ENCODE results near the gene EDN2. TPM values are rescaled to one million over a fixed set of nuclear protein-coding genes. Genes with fewer than 3 reads are reported as not detected.

The EDN2 gene
- total and polyA plus RNA-seq, 2 donors = 0.32 to 0.44 TPM

DNA sequence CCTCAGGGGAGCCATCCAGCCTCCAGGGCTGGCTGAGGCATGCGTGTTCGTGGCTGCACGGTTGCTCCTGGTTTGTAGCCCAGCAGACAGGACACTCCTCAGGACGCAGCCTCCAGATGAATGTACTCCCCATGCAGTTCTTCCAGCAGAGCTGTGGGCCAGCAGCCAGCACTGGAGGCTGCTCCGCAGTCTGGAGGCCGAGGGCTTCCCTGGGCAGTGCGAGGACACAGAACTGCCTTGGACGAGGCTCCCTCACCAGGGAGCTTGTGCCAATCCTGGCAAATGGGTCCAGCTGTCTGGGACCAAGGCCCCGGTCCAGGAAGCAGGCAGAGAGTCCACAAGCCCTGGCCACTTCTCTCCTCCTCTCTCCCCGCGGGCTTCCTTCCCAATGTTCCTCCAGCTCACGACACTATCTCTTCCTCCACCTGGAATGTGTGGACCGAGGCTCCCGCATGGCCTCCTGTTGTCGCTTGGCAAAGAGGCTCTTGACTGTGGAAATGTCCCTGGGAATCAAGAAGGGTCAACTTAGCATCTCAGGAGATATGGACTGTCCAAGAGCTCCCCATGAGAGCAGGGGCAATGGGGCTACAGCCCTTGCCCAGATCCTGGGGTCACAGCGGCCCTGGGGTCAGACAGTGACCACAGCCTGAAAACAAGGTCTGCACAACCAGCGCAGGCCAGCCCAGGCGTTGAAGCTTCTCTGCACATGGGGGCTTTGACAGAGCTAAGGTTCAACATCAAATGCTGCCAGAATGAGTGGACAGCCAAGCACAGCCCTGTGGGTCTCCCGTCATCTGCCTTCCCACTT is 5.3 kb downstream of the EDN2 start:
- WGBS = 59% methylated on average over 19 of the region's 19 CpGs
- no peaks in the 10 kb centered on the region for H3K4me1 ChIP-seq (ENCODE audit: insufficient read depth)

DNA sequence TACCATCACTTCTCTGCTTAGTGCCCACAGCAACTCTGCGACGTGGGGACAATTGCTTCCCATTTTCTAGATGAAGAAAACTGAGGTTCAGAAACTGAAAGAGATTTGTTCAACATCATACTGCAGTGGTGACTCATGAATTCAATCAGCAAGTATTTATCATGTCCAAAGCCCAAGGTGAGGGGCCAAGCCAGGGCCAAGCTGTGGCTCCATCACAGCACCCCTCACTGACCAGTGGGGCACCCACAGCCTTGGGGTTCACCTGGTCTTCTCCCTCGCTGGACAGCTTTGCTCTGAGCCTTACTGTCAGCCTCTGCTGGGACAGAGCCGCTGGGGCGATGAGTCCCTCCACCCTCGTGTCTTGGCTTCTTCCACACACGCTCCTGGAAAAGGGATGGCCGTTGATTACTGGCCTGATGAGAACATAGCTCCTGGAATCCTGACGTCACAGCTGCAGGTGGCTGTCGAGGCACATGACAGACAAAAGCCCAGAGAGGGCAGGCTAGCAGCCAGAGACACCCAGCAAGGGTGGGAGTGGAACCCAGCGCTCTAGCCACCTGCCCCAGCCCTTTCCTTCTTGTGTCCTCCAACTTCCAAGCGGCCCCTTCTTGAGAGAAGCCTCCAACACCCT is 6.2 kb downstream of the EDN2 start:
- Histone ChIP-seq H3K4me3 (ENCODE audit: low read depth, low read length) (no peak overlapping the region), H3K36me3 (ENCODE audit: insufficient read depth) (no peaks in the 10 kb centered on the region), H3K27ac (ENCODE audit: low read depth) (no peak overlapping the region), H3K4me1 (ENCODE audit: insufficient read depth) (no peaks in the 10 kb centered on the region)
- WGBS = 92% methylated on average over 12 of the region's 12 CpGs
- no peak for DNase-seq (ENCODE audit: extremely low spot score)

More for the DNA sequence above, 5.3 kb downstream of the EDN2 start:
- Histone ChIP-seq H3K36me3 (ENCODE audit: insufficient read depth) (no peaks in the 10 kb centered on the region), H3K27ac (ENCODE audit: low read depth) (no peak overlapping the region), H3K4me3 (ENCODE audit: low read depth, low read length) (no peak overlapping the region)
- no peak for DNase-seq (ENCODE audit: extremely low spot score)

DNA sequence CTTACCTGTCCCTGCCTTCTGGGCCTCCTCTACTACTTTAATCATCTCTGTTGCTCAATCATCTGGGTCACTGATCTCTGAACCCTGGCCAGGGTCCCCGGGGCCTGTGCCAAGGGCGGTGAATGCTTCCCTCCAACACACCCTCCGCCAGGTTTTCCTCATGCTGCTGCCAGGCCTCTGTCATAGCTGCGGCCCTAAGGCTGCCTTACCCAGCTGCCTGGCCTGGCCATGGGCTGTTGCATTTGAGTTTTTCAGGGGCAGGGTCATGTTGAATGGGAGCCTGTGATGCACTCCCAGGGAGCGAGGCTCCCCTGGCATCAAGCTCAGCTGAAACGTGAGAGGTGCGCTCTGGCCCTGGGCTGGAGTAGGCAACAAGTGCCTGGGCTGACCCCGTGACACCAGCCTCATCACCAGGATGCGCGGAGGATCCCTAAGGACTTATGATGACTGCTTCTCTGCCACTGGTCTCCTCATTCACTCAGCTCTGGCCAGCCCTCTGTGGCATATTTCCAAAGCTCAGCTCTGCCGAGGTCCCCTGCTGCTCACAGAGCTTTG is 7.6 kb downstream of the EDN2 start:
- 80% methylated on average over 11 of the region's 11 CpGs for WGBS
- no peak overlapping the region for H3K27ac ChIP-seq (ENCODE audit: low read depth)
- no peak for DNase-seq (ENCODE audit: extremely low spot score)
- H3K4me1 ChIP-seq (ENCODE audit: insufficient read depth) = no peaks in the 10 kb centered on the region
- no peaks in the 10 kb centered on the region for H3K36me3 ChIP-seq (ENCODE audit: insufficient read depth)
- no peak overlapping the region for H3K4me3 ChIP-seq (ENCODE audit: low read depth, low read length)

DNA sequence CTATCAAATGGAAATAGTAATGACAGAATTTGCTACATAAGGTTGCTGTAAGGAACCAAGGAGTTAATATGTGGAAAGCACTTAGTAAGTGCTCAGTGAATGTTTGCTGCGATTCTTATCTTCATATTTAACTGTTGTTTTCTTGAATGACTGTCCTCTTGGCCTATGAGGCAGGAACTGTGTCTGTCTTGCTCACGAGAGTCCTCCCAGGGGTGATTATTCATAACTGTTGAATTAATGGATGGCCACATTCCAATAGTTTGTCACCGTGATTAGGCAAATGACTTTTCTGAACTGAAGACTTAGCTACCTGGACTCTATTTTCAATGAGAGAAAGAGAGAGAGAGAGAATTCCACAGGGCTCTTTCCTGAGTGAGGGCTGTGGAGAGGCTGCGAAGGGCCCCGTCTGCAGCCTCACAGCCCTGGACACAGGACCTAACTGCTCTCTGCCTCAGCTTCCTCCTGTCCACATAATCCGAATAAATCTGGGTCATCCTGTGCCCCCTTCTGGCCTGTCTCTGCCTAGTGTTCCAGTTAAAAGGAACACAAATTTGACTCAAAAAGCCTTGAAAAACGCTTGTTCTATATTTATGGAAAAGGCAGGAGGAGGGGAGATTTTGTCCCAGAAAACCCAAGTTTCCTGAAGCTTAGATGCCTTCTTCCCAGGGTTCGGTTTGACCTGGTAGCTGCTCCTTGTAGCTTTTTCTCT is 8.5 kb downstream of the EDN2 start:
- Histone ChIP-seq H3K4me3 (ENCODE audit: low read depth, low read length) (no peak overlapping the region), H3K4me1 (ENCODE audit: insufficient read depth) (no peaks in the 10 kb centered on the region), H3K36me3 (ENCODE audit: insufficient read depth) (no peaks in the 10 kb centered on the region), H3K27ac (ENCODE audit: low read depth) (no peak overlapping the region)
- 68% methylated on average over 8 of the region's 8 CpGs for WGBS
- DNase-seq (ENCODE audit: extremely low spot score) = no peak

DNA sequence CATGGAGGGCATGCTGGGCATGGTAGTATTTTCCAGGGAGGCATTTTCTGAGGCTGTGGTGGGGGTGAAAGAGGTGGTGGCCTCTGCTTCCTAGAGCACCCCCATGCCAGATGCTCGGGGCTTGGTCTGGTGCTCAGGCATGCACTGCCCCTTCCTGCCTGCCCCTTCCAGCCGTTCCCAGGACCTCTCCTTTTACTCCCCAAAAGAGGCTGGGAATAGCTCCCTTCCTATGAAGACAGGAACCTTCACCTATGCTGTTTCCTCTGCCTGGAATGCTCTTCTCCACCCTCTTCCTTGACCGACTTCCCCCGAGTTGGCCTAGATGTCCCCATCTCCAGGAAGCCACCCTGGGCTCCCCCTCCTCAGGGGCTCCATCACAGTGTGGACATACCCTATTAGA is 9.1 kb downstream of the EDN2 start:
- no peak overlapping the region for H3K4me3 ChIP-seq (ENCODE audit: low read depth, low read length)
- no peaks in the 10 kb centered on the region for H3K36me3 ChIP-seq (ENCODE audit: insufficient read depth)
- 87% methylated on average over 4 of the region's 4 CpGs for WGBS
- H3K27ac ChIP-seq (ENCODE audit: low read depth) = no peak overlapping the region
- no peak for DNase-seq (ENCODE audit: extremely low spot score)
- no peaks in the 10 kb centered on the region for H3K4me1 ChIP-seq (ENCODE audit: insufficient read depth)

DNA sequence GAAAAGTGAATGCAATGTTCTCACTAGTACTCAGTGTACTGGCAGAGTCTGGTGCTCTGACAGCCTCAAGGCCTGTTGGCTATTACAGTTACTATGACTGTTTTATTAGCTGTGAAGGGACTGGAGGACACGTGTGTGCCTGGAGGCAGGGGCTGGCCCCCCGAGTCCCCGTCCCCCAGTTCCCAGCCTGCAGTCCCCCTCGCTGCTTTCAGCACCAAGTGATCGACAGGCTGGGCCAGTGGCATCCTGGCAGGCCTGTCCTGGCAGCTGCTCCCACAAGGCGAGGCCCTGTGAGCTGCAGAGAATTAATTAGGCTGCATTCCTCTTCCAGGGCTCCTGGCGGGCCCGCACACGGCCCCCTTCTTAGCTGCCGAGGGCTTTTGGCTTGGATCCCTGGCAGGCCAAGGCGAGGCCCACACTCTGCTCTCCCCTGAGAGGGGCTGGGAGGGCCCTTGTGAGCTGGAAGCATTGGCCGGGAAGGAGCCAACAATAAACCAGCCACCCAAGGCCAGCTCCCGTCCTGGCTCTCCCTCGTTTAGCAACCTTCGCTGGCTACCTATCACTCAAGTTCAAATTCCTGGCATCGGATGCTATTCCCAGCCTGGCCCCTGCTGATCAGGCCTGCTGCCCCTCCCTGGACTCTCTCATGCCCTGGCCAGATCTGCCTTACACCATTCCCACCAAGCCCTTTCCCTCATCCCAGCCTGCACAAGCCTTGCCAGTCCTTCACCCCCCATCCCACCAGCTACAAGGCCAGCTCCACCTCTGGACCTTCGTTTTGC is 9.8 kb downstream of the EDN2 start:
- Histone ChIP-seq H3K36me3 (ENCODE audit: insufficient read depth) (no peaks in the 10 kb centered on the region), H3K4me3 (ENCODE audit: low read depth, low read length) (no peak overlapping the region), H3K4me1 (ENCODE audit: insufficient read depth) (no peaks in the 10 kb centered on the region), H3K27ac (ENCODE audit: low read depth) (no peak overlapping the region)
- no peak for DNase-seq (ENCODE audit: extremely low spot score)
- 29% methylated on average over 17 of the region's 17 CpGs for WGBS

DNA sequence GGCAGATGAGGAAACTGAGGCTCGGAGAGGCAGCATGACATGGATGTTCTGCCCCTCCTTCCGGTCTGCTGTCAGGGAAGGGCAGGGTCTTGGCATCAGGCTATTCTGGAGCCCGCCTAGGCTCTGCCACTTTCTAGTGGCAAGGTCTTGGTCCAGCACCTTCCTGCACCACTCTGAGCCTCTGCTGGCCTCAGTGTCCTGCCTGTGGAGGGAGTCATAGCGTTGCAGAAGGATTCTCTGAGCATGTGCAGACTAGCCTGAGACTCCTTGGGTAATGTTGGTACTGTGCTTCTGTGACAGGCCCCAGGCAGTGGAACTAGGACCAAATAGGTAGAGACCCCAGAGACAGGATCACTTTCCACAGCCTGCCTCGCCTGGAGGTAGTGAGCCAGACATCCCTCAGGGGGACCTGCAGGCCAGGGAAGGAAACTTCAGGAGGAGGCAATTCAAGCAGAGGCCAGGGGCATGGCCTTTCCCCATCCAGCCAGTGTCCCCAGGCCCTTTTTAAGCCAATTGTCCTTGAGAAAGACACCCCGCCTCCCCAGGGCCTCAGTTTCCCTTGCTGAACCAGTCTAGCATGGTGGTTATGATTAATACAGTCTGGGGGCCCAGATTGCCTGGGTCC is 10.6 kb downstream of the EDN2 start:
- no peak overlapping the region for H3K27ac ChIP-seq (ENCODE audit: low read depth)
- no peak overlapping the region for H3K4me3 ChIP-seq (ENCODE audit: low read depth, low read length)
- no peaks in the 10 kb centered on the region for H3K4me1 ChIP-seq (ENCODE audit: insufficient read depth)
- no peak for DNase-seq (ENCODE audit: extremely low spot score)
- no peaks in the 10 kb centered on the region for H3K36me3 ChIP-seq (ENCODE audit: insufficient read depth)
- 92% methylated on average over 6 of the region's 6 CpGs for whole genome bisulfite sequencing

DNA sequence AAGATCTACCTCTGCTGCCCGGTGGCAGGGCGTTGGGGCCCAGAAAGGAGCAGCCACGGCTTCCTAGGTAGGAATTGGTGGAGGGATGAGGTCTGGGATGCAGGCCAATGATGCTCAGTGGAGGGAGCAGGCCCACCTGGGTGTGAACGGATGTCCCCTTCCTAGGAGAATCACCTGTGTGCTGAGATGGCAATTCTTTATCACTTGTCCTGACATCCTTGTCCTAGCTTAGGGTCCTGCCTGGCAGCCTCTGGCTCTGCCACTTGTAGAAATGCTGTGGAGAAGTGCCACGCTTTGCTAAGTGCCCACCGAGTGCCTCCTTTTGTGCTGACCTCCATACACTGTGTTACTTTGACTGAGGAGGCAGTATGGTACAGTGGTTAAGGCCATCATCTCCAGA is 12.8 kb downstream of the EDN2 start:
- Histone ChIP-seq H3K4me1 (ENCODE audit: insufficient read depth) (no peaks in the 10 kb centered on the region), H3K27ac (ENCODE audit: low read depth) (no peak overlapping the region), H3K4me3 (ENCODE audit: low read depth, low read length) (no peak overlapping the region), H3K36me3 (ENCODE audit: insufficient read depth) (no peaks in the 10 kb centered on the region)
- no peak for DNase-seq (ENCODE audit: extremely low spot score)
- WGBS = 91% methylated on average over 6 of the region's 6 CpGs

DNA sequence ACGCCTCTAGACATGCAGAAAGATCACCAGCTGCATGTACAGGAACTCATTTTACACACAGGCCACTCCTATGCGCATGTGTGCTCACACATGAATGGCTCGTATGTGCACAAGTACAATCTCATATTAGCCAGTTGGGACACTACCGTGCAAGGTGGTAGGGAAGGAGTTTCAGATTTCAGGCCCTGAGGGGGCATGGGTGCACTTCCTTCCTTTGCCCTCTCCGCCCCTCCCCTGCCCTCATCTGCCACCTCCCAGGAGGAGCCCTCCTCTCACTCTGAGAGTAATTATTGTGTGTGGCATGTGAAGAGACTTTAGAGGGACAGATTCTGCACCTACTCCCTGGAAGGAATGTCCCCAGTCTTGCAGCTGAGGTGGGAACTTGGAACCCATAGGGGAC is 14.8 kb downstream of the EDN2 start:
- no peaks in the 10 kb centered on the region for H3K36me3 ChIP-seq (ENCODE audit: insufficient read depth)
- H3K27ac ChIP-seq (ENCODE audit: low read depth) = no peak overlapping the region
- DNase-seq (ENCODE audit: extremely low spot score) = no peak
- 81% methylated on average over 5 of the region's 5 CpGs for WGBS
- H3K4me1 ChIP-seq (ENCODE audit: insufficient read depth) = no peaks in the 10 kb centered on the region
- H3K4me3 ChIP-seq (ENCODE audit: low read depth, low read length) = no peak overlapping the region

DNA sequence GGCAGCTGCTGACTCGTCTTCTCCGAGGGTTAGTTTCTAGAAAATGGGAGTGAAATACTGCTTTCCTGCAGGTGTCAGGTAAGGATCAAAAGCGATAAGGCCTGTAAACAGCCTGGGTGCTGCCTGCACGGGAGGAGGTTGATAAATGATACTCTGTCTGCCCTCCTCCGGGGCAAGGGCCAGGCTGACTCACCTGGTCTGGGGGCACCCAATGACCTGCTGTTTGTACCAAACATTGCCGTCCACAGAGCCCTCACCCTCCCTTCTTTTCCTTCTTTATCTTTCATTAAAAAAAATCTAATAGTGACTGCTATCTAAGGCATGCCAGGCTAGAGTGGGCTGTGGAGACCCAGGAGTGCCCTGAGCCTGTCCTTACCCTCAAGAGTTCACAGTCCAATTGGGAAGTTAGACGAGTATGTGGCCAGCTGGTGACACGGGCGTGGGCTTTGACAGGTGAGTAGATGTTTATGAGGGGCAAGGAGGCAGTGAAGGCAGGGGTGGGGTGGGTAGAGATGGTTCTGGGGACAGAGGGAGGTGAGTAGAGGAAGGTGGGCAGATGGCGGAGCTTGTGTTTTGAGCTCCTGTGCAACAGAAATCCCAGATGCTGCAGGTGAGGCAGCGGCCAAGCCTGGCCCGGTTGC is 16.2 kb downstream of the EDN2 start:
- Histone ChIP-seq H3K36me3 (ENCODE audit: insufficient read depth) (no peaks in the 10 kb centered on the region), H3K4me3 (ENCODE audit: low read depth, low read length) (no peak overlapping the region), H3K4me1 (ENCODE audit: insufficient read depth) (no peaks in the 10 kb centered on the region), H3K27ac (ENCODE audit: low read depth) (no peak overlapping the region)
- no peak for DNase-seq (ENCODE audit: extremely low spot score)
- WGBS = 89% methylated on average over 12 of the region's 12 CpGs

DNA sequence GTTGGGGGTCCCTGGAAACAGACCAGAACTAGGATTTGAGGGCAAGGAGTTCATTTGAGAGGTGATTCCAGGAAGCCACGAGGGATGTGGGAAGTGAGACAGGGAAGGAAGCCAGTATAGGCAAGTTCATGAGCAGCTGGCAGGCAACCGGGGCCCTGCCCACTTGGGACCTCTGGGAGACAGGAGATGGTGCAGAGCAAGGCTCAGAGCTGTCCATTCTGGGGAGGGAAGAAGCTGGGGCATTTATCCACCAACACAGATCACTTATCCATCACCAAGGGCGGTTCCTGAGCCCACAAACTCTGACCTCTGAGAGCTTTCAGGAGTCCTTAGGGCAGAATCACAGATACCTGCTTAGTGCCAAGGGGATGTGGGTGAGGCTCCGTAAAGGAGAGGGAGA is 16.8 kb downstream of the EDN2 start:
- WGBS = 73% methylated on average over 4 of the region's 4 CpGs
- H3K4me3 ChIP-seq (ENCODE audit: low read depth, low read length) = no peak overlapping the region
- no peak for DNase-seq (ENCODE audit: extremely low spot score)
- no peak overlapping the region for H3K27ac ChIP-seq (ENCODE audit: low read depth)
- no peaks in the 10 kb centered on the region for H3K36me3 ChIP-seq (ENCODE audit: insufficient read depth)
- no peaks in the 10 kb centered on the region for H3K4me1 ChIP-seq (ENCODE audit: insufficient read depth)

DNA sequence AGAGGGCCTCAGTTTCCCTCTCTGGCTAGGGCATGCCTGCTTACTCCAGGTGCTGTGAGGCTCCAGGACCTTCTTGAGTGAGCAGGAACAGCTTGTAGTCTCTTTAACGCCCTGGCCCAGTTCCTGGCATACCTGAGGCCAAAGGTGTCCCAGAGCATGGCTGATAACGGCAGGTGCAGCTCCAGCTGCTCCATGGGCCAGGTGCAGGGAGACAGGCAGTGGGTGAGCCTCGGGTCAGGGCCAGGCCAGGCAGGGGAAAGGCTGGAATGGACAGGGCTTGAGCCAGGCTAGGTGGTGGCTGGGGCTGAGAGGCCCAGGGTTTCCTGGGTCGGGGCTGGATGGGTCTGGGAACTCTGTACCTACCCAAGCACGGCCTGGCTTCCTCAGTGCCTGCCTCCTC is 18.3 kb downstream of the EDN2 start:
- Histone ChIP-seq H3K4me1 (ENCODE audit: insufficient read depth) (peaks cover 2% of the 10 kb centered on the region), H3K36me3 (ENCODE audit: insufficient read depth) (no peaks in the 10 kb centered on the region), H3K27ac (ENCODE audit: low read depth) (no peak overlapping the region), H3K4me3 (ENCODE audit: low read depth, low read length) (no peak overlapping the region)
- DNase-seq (ENCODE audit: extremely low spot score) = no peak
- WGBS = 84% methylated on average over 5 of the region's 5 CpGs

All from urinary bladder (tissue), 4 donors.